IMR-90 (cell line): ENCODE data around the gene SREK1IP1. TPM values are rescaled to one million over a fixed set of nuclear protein-coding genes. Genes with fewer than 3 reads are reported as not detected.
A peak's percentile ranks its signal among the peaks of the same experiment; 100 is the strongest.

Source experiments
- ATAC-seq: fragments of 200-7000 bp; cut with Tn5 transposase; 2 replicates; pipeline ENCODE4 v1.9.1; 2020; ENCODE audit warnings: low read depth, mild to moderate bottlenecking, moderate library complexity
- BruUV-seq: library from RNA; stranded (reverse); fragments of 400-500 nt; replicated peaks from 2 replicates; lab custom pipeline; 2021; lab: Mats Ljungman, UMichigan
- CTCF ChIA-PET: fragments of 300-600 bp; formaldehyde crosslinking; extraction: SDS; loops from one replicate; lab custom pipeline; 2021; ENCODE audit warnings: antibody characterized with exemption; lab: Yijun Ruan, JAX
- POLR2A ChIA-PET: fragments of 300-600 bp; sonication (Branson Sonifier 250); formaldehyde crosslinking; loops from one replicate; lab custom pipeline; 2022; ENCODE audit warnings: antibody characterized with exemption; ENCODE audit not compliant: unreplicated experiment; lab: Charles Lee
- DNase-seq: peaks from one replicate; pipeline ENCODE4 v3.0.0; 2013
- H2AFZ ChIP-seq: replicated peaks from 2 replicates; pipeline ENCODE3; 2013; ENCODE audit warnings: low read length, mild to moderate bottlenecking; ENCODE audit not compliant: poor library complexity
- H2AK5ac ChIP-seq: 2 replicates; pipeline ENCODE4 v1.6.1; 2013; ENCODE audit warnings: low read depth, low read length, inconsistent platforms
- H2AK9ac ChIP-seq: replicated peaks from 2 replicates; pipeline ENCODE3; 2013; ENCODE audit warnings: mild to moderate bottlenecking, low read depth, low read length, moderate library complexity; ENCODE audit not compliant: poor library complexity
- H2BK120ac ChIP-seq: 2 replicates; pipeline ENCODE4 v1.6.1; 2013; ENCODE audit warnings: low read depth, low read length, inconsistent platforms
- H2BK15ac ChIP-seq: 3 replicates; pipeline ENCODE4 v1.6.1; 2013; ENCODE audit warnings: low read depth, low read length, inconsistent platforms
- H2BK20ac ChIP-seq: 2 replicates; pipeline ENCODE4 v1.6.1; 2013; ENCODE audit warnings: low read depth, mild to moderate bottlenecking, inconsistent platforms, low read length, moderate library complexity
- H2BK5ac ChIP-seq: 2 replicates; pipeline ENCODE4 v1.6.1; 2013; ENCODE audit warnings: mild to moderate bottlenecking, low read depth, low read length, inconsistent platforms; ENCODE audit not compliant: poor library complexity, severe bottlenecking
- H3K14ac ChIP-seq: replicated peaks from 2 replicates; pipeline ENCODE4 v1.6.1; 2013; ENCODE audit warnings: low read depth, low read length, inconsistent platforms
- H3K18ac ChIP-seq: 2 replicates; pipeline ENCODE4 v1.6.1; 2013; ENCODE audit warnings: low read depth, low read length, control low read depth
- H3K23ac ChIP-seq: 2 replicates; pipeline ENCODE4 v1.6.1; 2013; ENCODE audit warnings: low read depth, low read length, inconsistent platforms
- H3K27ac ChIP-seq: 2 replicates; pipeline ENCODE4 v1.5.1; 2013; ENCODE audit warnings: mild to moderate bottlenecking, control low read depth, low read length; ENCODE audit not compliant: insufficient read depth
- H3K27me3 ChIP-seq: 2 replicates; pipeline ENCODE4 v1.6.1; 2013; ENCODE audit warnings: low read length; ENCODE audit not compliant: control insufficient read depth, insufficient read depth
- H3K36me3 ChIP-seq: 2 replicates; pipeline ENCODE4 v1.6.1; 2013; ENCODE audit warnings: low read length, mixed read lengths; ENCODE audit not compliant: control insufficient read depth, insufficient read depth
- H3K4ac ChIP-seq: 2 replicates; pipeline ENCODE4 v1.6.1; 2013; ENCODE audit warnings: low read depth, low read length, inconsistent platforms
- H3K4me1 ChIP-seq: 2 replicates; pipeline ENCODE4 v1.6.1; 2013; ENCODE audit warnings: low read length, mixed read lengths; ENCODE audit not compliant: control insufficient read depth, insufficient read depth
- H3K4me2 ChIP-seq: 2 replicates; pipeline ENCODE4 v1.6.1; 2013; ENCODE audit warnings: low read depth, mild to moderate bottlenecking, control low read depth, low read length, moderate library complexity
- H3K4me3 ChIP-seq: 2 replicates; pipeline ENCODE4 v1.5.1; 2013; ENCODE audit warnings: low read depth, mild to moderate bottlenecking, control low read depth, low read length, moderate library complexity; ENCODE audit not compliant: insufficient read depth
- H3K56ac ChIP-seq: 2 replicates; pipeline ENCODE4 v1.6.1; 2013; ENCODE audit warnings: low read length, inconsistent platforms; ENCODE audit not compliant: insufficient read depth; ENCODE audit errors: extremely low read depth
- H3K79me1 ChIP-seq, 2 experiments: 2 replicates each; pipeline ENCODE4 v1.6.1; 2013; ENCODE audit warnings: low read length in 2 of 2, inconsistent platforms in 1 of 2, low read depth in 1 of 2
- H3K9ac ChIP-seq: 2 replicates; pipeline ENCODE4 v1.6.1; 2013; ENCODE audit warnings: low read depth, low read length, control low read depth
- H3K9me1 ChIP-seq: 2 replicates; pipeline ENCODE4 v1.6.1; 2013; ENCODE audit warnings: low read length, inconsistent platforms; ENCODE audit not compliant: insufficient read depth
- H3K9me3 ChIP-seq: 2 replicates; pipeline ENCODE4 v1.6.1; 2013; ENCODE audit warnings: low read length; ENCODE audit not compliant: control insufficient read depth, insufficient read depth
- H4K20me1 ChIP-seq: 2 replicates; pipeline ENCODE4 v1.6.1; 2013; ENCODE audit warnings: low read length, inconsistent platforms; ENCODE audit not compliant: insufficient read depth
- H4K5ac ChIP-seq: 2 replicates; pipeline ENCODE4 v1.6.1; 2013; ENCODE audit warnings: mild to moderate bottlenecking, low read depth, low read length, control low read depth
- H4K8ac ChIP-seq, 2 experiments: 2 replicates each; pipeline ENCODE4 v1.6.1; 2013; ENCODE audit warnings: low read depth in 2 of 2, low read length in 2 of 2, control low read depth in 1 of 2, inconsistent platforms in 1 of 2
- H4K91ac ChIP-seq: 2 replicates; pipeline ENCODE4 v1.6.1; 2013; ENCODE audit warnings: low read depth, low read length, inconsistent platforms; ENCODE audit not compliant: insufficient read depth
- FOS ChIP-seq: fragments of 150-350 bp; IDR thresholded peaks from 2 replicates; pipeline ENCODE4 v1.6.1; 2016; ENCODE audit warnings: low read depth, low read length
- MAFK ChIP-seq: IDR thresholded peaks from 2 replicates; pipeline ENCODE4 v1.6.1; 2012; ENCODE audit warnings: low read depth, low read length, improper control_type of control experiment
- MAZ ChIP-seq: IDR thresholded peaks from 2 replicates; pipeline ENCODE4 v1.6.1; 2012; ENCODE audit warnings: low read depth, mild to moderate bottlenecking, low read length, improper control_type of control experiment, moderate library complexity, borderline replicate concordance
- RCOR1 ChIP-seq: IDR thresholded peaks from 2 replicates; pipeline ENCODE4 v1.6.1; 2012; ENCODE audit warnings: mild to moderate bottlenecking, low read length, improper control_type of control experiment; ENCODE audit not compliant: insufficient replicate concordance
- SMC3 ChIP-seq: fragments of 150-350 bp; IDR thresholded peaks from 2 replicates; pipeline ENCODE4 v1.6.1; 2016; ENCODE audit warnings: low read depth, mild to moderate bottlenecking, antibody characterized with exemption, low read length, moderate library complexity
- WGBS, 2 experiments: methylation state at CpG; one replicate each; pipeline versions ENCODE4 v1.1.5 to v1.1.7; 2013; ENCODE audit warnings: missing lambda C conversion rate in 2 of 2; ENCODE audit not compliant: insufficient read length in 1 of 2; ENCODE audit errors: extremely low coverage in 2 of 2; 5-methylcytosine and 5-hydroxymethylcytosine counted together
- dilution Hi-C: fragments of 300-500 bp; cut with HindIII; formaldehyde crosslinking; loops from one replicate; pipeline ENCODE4 v1.14.3; 2018; ENCODE audit warnings: low sequenced_read_pairs; ENCODE audit not compliant: unreplicated experiment
- in situ Hi-C: fragments of 300-500 bp; cut with MboI; formaldehyde crosslinking; loops from 3 replicates; pipeline ENCODE4 v1.14.3; 2019; ENCODE audit warnings: low sequenced_read_pairs, inconsistent platforms, mixed read lengths
- intact Hi-C: fragments of 100-400 bp; cut with micrococcal nuclease; formaldehyde crosslinking; loops from 2 replicates; pipeline ENCODE4 v1.10.0; 2022
- polyA plus RNA-seq, 3 experiments: library from polyadenylated mRNA; depleted of rRNA; stranded (reverse); fragments of >200 nt; gene quantifications; 2 replicates each; pipeline ENCODE4 v1.2.3, GENCODE V29; 2012; ENCODE audit warnings: low replicate concordance in 1 of 3
- total RNA-seq: library from RNA; depleted of rRNA; stranded (reverse); fragments of >200 nt; gene quantifications from 2 replicates; pipeline ENCODE4 v1.2.3, GENCODE V29; 2012
- TF ChIP-seq, protein P1 (sequence below): fragments of 150-350 bp; IDR thresholded peaks from 2 replicates; pipeline ENCODE4 v1.6.1; 2016; ENCODE audit warnings: low read depth, mild to moderate bottlenecking, low read length, moderate library complexity, borderline replicate concordance
- TF ChIP-seq, protein P2 (sequence below): fragments of 150-350 bp; IDR thresholded peaks from 2 replicates; pipeline ENCODE4 v1.6.1; 2017; ENCODE audit warnings: mild to moderate bottlenecking, antibody characterized with exemption, low read length, low read depth

SREK1IP1 gene
- total and polyA plus RNA-seq, 2 of the 4 experiments (the other 2 are of a cell fraction), result 3.3 to 6.5 TPM

DNA sequence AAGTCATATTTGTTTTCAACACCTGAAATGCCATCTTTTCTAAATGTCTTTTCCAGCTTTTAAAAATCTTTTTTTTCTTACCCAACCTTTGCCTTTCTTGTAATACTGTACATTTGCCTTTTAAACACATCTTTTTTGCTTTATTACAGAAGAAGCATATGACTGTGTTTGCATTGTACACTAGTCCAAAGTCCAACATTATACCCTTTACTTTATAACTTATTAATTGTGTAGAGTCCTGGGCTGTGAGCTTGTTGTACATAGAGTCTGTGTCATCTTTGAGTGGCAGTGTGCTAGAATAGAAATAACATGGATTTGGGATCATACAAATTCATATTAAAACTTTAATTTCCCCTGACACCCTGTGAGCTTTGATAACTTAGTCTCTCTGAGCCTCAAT lies 24.0 kb upstream of the SREK1IP1 start (continued):
- TF ChIP-seq, protein P1, sequence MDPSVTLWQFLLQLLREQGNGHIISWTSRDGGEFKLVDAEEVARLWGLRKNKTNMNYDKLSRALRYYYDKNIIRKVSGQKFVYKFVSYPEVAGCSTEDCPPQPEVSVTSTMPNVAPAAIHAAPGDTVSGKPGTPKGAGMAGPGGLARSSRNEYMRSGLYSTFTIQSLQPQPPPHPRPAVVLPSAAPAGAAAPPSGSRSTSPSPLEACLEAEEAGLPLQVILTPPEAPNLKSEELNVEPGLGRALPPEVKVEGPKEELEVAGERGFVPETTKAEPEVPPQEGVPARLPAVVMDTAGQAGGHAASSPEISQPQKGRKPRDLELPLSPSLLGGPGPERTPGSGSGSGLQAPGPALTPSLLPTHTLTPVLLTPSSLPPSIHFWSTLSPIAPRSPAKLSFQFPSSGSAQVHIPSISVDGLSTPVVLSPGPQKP, result no peak
- TF ChIP-seq SMC3, result no peak

DNA sequence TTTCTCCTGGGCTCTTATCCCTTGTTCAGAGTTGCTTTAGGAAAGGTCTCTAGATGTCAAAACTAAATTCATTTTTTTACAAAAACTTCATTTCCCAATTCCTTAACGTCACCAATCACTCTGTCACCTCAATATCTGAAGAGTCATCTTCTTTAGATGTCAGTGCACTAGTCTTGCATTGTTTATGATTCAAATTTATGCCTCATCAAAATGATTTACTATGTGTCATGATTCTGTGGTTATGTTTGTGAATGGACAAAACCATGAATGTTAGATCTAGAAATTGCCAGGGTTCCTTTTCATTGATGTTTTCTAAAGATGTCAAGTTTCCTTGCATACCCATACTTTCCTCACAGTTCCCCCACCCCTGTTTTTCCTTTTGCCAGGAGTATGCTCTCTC lies 21.7 kb upstream of the SREK1IP1 start:
- no peak overlapping the region for H3K14ac ChIP-seq
- H4K20me1 ChIP-seq, result no peaks in the 10 kb centered on the region
- H3K9me1 ChIP-seq, result peaks cover 5% of the 10 kb centered on the region; the same call in 1 of the 2 replicates
- H3K79me1 ChIP-seq, result no peaks in the 10 kb centered on the region
- intact Hi-C loops (no loop called here), in situ Hi-C loops (loop anchor here (25.0 kb wide), 1 partner anchor 553 kb away; no protein-coding TSS in a partner anchor), dilution Hi-C loops (no loop called here)
- ChIA-PET CTCF (no interaction called here), POLR2A (no interaction called here)
- H3K27me3 ChIP-seq, result no peaks in the 10 kb centered on the region
- H3K27ac ChIP-seq, result no peak overlapping the region
- H3K18ac ChIP-seq, result no peak overlapping the region
- H4K91ac ChIP-seq, result no peak overlapping the region
- no peak overlapping the region for H2BK120ac ChIP-seq
- H3K23ac ChIP-seq, result no peak overlapping the region
- no peaks in the 10 kb centered on the region for H3K9me3 ChIP-seq
- no peak overlapping the region for H3K4ac ChIP-seq
- H3K4me2 ChIP-seq, result no peak overlapping the region
- no TSS peak for BruUV-seq
- H3K9ac ChIP-seq, result no peak overlapping the region
- H2BK15ac ChIP-seq, result no peak overlapping the region
- H3K36me3 ChIP-seq, result 0 out of 2 replicates have a peak, but pooled peaks cover 3% of the 10 kb centered on the region
- no peak overlapping the region for H4K5ac ChIP-seq
- no peak overlapping the region for H2AFZ ChIP-seq
- no peak overlapping the region for H3K4me3 ChIP-seq
- H3K56ac ChIP-seq, result no peak overlapping the region
- H2AK9ac ChIP-seq, result no peak overlapping the region
- WGBS, 2 experiments, result 100% methylated on average over 1 of the region's 1 CpG; no CpG with 5 or more reads in 1 of the 2 experiments
- no peak for TF ChIP-seq RCOR1
- TF ChIP-seq MAZ, result no peak
- TF ChIP-seq SMC3, result no peak
- TF ChIP-seq MAFK, result no peak
- TF ChIP-seq, protein P2, sequence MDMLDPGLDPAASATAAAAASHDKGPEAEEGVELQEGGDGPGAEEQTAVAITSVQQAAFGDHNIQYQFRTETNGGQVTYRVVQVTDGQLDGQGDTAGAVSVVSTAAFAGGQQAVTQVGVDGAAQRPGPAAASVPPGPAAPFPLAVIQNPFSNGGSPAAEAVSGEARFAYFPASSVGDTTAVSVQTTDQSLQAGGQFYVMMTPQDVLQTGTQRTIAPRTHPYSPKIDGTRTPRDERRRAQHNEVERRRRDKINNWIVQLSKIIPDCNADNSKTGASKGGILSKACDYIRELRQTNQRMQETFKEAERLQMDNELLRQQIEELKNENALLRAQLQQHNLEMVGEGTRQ, result no peak
- no peak for TF ChIP-seq FOS
- no peak overlapping the region for H2BK20ac ChIP-seq
- H2AK5ac ChIP-seq, result no peak overlapping the region
- H3K4me1 ChIP-seq, result no peaks in the 10 kb centered on the region; the same call in 1 of the 2 replicates
- H4K8ac ChIP-seq, result no peak overlapping the region
- no peak overlapping the region for H2BK5ac ChIP-seq
- DNase-seq, result peak; percentile 28
- no peak for ATAC-seq
